Measurements from ENCODE around the gene PHLDA3.

The PHLDA3 gene

GRCh38 chr1:201481761-201482493 lies 12.9 kb upstream of the PHLDA3 start (continued):
- TF ChIP-seq ZNF639 (tag by site-specific recombination; IDR thresholded peaks at IDR 0.05) (no peak), ZNF426 (tag by site-specific recombination; IDR thresholded peaks at IDR 0.05) (no peak), ZNF843 (tag by site-specific recombination; IDR thresholded peaks at IDR 0.05) (no peak)

DNA sequence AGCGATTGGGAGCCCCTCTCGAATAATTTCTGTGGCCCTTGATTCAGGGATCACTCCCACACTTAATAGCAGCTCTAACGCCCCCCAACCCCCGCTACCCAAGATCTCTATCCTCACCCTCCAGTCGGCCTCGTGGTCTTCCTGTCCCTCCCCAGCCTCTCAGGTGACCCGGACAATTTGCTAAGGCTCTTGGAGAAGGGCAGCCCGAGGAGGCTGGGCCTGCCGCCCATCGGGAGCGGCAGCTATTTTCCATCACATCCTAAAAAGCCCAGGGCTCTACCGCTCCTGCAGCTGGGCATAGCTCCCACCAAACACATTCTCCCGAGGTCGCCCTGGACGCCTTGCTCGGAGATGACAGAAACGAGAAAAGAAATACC lies 12.0 kb upstream of the PHLDA3 start:
- ChIA-PET POLR2A (interaction anchor here (1.2 to 4.4 kb wide), 9 partner anchors 11 to 45 kb away, joined by 3 to 42 read pairs (median 6); partner anchors contain the start of gene PHLDA3), CTCF (interaction anchor here (0.6 to 14.9 kb wide), 25 partner anchors 8 to 263 kb away, joined by 3 to 471 read pairs (median 8); no protein-coding TSS in a partner anchor)
- Histone ChIP-seq H3K27ac (ENCODE audit: extremely low read depth, low read depth, low read length) (no peak overlapping the region), H3K4me3 (ENCODE audit: low read depth, low read length) (peak overlapping the region; percentile 29), H3K9me3 (ENCODE audit: control insufficient read depth, insufficient read depth, low read depth, low read length) (no peaks in the 10 kb centered on the region), H3K4me1 (ENCODE audit: control insufficient read depth, insufficient read depth, low read length) (no peaks in the 10 kb centered on the region), H3K36me3 (ENCODE audit: control insufficient read depth in 2 of 2, insufficient read depth in 1 of 2, low read length in 2 of 2) (no peaks in the 10 kb centered on the region)
- TF ChIP-seq ZNF621 (tag by site-specific recombination; IDR thresholded peaks at IDR 0.05) (no peak), WT1 (tag by site-specific recombination; IDR thresholded peaks at IDR 0.05) (0 out of 2 replicates have a peak, but pooled peaks have one; percentile 2), ZBTB10 (tag by site-specific recombination; IDR thresholded peaks at IDR 0.05) (peak; percentile 31; the same call in 1 of the 2 replicates), PATZ1 (tag by site-specific recombination; IDR thresholded peaks at IDR 0.05) (peak; percentile 12; the same call in 1 of the 2 replicates)

DNA sequence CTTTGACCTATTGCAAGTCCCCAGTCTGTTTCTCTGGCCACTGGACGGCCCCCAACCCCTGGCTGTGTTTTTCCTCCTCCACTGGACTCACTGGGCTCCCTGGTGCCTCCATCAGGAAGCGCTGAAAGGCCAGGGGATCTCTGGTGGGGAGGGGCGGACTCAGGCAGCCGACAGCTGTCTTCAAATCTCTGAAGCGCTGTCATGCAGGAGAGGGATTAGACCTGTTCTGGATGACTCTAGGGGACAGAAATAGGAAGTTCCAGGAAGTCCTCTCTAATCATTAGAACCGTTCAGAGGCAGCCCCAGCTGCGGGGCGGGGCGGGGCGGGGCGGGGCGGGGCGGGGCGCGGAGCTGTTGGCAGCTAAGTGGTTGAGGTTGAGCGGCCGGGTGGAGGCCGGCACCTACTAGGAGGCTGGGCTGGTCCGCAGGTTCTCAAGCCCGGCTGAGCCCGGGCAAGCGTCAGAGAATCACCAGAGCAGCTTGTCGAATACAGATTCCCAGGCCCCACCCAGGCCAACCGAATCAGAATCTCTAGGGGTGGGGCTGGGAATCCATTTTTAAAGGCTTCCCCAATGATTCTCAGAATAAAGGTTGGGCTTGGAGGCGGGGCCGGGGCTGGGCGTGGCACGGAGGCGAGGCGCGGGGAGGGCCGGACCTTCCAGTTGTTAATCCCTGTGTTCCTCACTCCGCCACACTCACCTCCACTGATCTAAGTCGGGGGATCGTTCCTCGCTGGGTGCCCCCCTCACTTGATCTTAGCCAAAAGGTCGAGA lies 11.4 kb upstream of the PHLDA3 start:
- CTCF ChIA-PET: interaction anchor here (0.6 to 14.9 kb wide), 23 partner anchors 8 to 402 kb away, joined by 3 to 471 read pairs (median 6); no protein-coding TSS in a partner anchor
- H3K27ac ChIP-seq (ENCODE audit: extremely low read depth, low read depth, low read length): no peak overlapping the region
- no peaks in the 10 kb centered on the region for H3K4me1 ChIP-seq (ENCODE audit: control insufficient read depth, insufficient read depth, low read length)
- H3K36me3 ChIP-seq (ENCODE audit: control insufficient read depth in 2 of 2, insufficient read depth in 1 of 2, low read length in 2 of 2): no peaks in the 10 kb centered on the region
- no peaks in the 10 kb centered on the region for H3K9me3 ChIP-seq (ENCODE audit: control insufficient read depth, insufficient read depth, low read depth, low read length)
- POLR2A ChIA-PET: interaction anchor here (1.2 to 4.4 kb wide), 7 partner anchors 11 to 45 kb away, joined by 3 to 42 read pairs (median 6); partner anchors contain the start of gene PHLDA3
- H3K4me3 ChIP-seq (ENCODE audit: low read depth, low read length): peak overlapping the region; percentile 29
- TF ChIP-seq, protein P1, sequence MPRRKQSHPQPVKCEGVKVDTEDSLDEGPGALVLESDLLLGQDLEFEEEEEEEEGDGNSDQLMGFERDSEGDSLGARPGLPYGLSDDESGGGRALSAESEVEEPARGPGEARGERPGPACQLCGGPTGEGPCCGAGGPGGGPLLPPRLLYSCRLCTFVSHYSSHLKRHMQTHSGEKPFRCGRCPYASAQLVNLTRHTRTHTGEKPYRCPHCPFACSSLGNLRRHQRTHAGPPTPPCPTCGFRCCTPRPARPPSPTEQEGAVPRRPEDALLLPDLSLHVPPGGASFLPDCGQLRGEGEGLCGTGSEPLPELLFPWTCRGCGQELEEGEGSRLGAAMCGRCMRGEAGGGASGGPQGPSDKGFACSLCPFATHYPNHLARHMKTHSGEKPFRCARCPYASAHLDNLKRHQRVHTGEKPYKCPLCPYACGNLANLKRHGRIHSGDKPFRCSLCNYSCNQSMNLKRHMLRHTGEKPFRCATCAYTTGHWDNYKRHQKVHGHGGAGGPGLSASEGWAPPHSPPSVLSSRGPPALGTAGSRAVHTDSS (tag by site-specific recombination; IDR thresholded peaks at IDR 0.05): no peak
- TF ChIP-seq ZNF560 (tag by site-specific recombination; IDR thresholded peaks at IDR 0.05; ENCODE audit: borderline replicate concordance): no peak
- no peak for TF ChIP-seq ZNF785 (tag by site-specific recombination; IDR thresholded peaks at IDR 0.05)
- peak; percentile 54 for TF ChIP-seq ZNF335 (tag by site-specific recombination; conservative IDR thresholded peaks at IDR 0.05)
- peak; percentile 79 for TF ChIP-seq KLF1 (tag by site-specific recombination; IDR thresholded peaks at IDR 0.05)
- TF ChIP-seq SP2 (tag by site-specific recombination; IDR thresholded peaks at IDR 0.05): peak; percentile 66
- TF ChIP-seq KLF8 (tag by site-specific recombination; IDR thresholded peaks at IDR 0.05): peak; percentile 67
- TF ChIP-seq KLF9 (tag by site-specific recombination; IDR thresholded peaks at IDR 0.05; ENCODE audit: low read depth): peak; percentile 93
- 0 out of 2 replicates have a peak, but pooled peaks have one; percentile 19 for TF ChIP-seq ZNF692 (tag by site-specific recombination; IDR thresholded peaks at IDR 0.05)
- TF ChIP-seq SP7 (tag by site-specific recombination; IDR thresholded peaks at IDR 0.05): peak; percentile 17
- peak; percentile 43 for TF ChIP-seq GLIS1 (tag by site-specific recombination; IDR thresholded peaks at IDR 0.05)
- TF ChIP-seq ZBTB8A (tag by site-specific recombination; IDR thresholded peaks at IDR 0.05): 0 out of 2 replicates have a peak, but pooled peaks have one; percentile 27
